K562 (cell line): ENCODE measurements around the gene TMEM234.

ENCODE experiments used
- HIVEP1 ChIP-seq: fragments of 250-450 bp; sonication (Bioruptor Pico); IDR thresholded peaks from 2 replicates; pipeline ENCODE4 v1.4.0; 2020; ENCODE audit warnings: mild to moderate bottlenecking
- POLR2A ChIP-seq: fragments of 450-650 bp; conservative IDR thresholded peaks from 2 replicates; pipeline ENCODE4 v1.6.1; 2016

DNA sequence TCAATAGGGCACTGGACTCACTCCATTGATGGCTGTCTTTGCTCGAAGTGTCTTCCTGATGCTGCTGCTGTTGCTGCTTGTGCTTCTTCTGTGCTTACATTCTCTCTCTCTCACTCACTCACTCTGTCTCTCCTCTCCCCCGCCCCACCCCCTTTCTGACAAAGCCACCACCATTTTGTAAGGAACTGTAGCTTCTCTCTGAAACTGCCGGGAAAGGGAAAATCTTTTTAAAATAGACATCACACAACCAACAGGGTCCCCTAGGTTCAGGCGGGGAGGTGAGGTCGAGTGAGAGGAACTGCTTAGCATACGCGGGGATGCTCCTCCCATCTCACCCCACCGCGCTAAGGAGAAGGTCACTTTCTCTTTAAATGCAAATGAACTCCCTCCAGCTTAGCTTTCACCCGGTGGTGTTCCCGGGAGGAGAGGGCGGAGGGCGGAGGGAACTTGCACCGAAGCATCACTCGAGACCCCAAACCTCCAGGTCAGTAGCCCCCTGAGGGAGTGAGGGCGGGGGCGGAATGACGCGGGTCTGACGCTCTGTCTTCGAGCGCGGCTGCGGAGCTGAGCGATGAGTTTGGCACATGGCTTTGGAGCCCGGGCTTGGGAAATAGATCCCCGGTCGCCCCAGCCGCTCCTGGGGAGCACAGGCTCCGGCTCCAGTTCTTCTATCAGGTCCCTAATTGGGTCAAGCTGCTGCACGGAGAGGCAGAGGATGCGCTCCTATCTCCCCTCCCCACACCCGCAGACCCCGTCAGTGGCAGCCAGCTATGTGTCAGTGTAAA, 21.7 kb downstream of the TMEM234 start, which contains the start of gene CCDC28B:
- TF ChIP-seq HIVEP1 (CRISPR knock-in tag) (no peak), POLR2A (peak; percentile 38; the same call in 1 of the 2 replicates)
